ENCODE measurements around the gene TBC1D30. TPM values are rescaled to one million over a fixed set of nuclear protein-coding genes. Genes with fewer than 3 reads are reported as not detected.

Gene TBC1D30
- total and polyA plus RNA-seq, 9 of the 15 experiments (the other 6 are each of a cell fraction or from before 2014, with no cell fraction given): 0.07 to 0.55 (median 0.20) TPM; not detected in 1

DNA sequence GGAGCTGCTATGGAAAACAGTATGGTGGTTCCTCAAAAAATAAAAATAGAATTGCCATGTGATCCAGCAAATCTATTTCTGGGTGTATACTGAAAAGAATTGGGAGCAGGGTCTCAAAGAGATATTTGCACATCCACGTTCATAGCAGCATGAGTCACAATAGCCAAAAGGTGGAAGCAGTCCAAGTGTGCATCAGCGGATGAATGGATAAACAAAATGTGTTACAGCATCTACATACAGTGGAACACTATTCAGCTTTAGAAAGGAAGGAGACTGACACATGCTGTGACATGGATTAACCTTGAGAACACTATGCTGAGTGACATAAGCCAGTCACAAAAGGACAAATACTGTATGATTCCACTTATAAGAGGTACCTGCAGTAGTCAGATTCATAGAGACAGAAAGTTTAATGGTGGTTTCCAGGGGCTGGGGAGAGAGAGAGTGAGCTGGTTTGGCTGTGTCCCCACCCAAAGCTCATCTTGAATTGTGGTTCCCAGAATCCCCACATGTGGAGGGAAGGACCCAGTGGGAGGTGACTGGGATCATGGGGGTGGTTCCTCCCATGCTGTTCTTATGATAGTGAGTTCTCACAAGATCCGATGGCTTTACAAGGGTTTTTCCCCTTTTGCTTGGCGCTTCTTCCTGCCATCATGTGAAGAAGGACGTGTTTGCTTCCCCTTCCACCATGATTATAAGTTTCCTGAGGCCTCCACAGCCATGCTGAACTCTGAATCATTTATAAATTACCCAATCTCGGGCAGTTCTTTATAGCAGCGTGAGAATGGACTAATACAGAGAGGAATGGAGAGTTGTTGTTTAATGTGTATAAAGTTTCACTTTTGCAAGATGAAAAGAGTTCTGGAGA, 17.6 kb upstream of the TBC1D30 start:
- DNase-seq (ENCODE audit: extremely low read depth in 1 of 4, low spot score in 3 of 4) (no peak), ATAC-seq (no peak), FAIRE-seq (no peak)
- Histone ChIP-seq H3K9me3 (replicated peaks; ENCODE audit: control insufficient read depth, insufficient read depth, low read depth, low read length) (no peaks in the 10 kb centered on the region), H3K27ac (ENCODE audit: extremely low read depth, low read depth, low read length) (no peak overlapping the region), H3K4me2 (ENCODE audit: insufficient read depth, low read length) (no peak overlapping the region), H3K4me3 (no peak overlapping the region), H3K27me3 (ENCODE audit: control insufficient read depth in 2 of 2, insufficient read depth in 2 of 2, low read length in 2 of 2) (peaks cover 4 to 5% of the 10 kb centered on the region in 2 experiments; a peak in 3 of 5 replicates), H3K4me1 (replicated peaks in 1 of 2; ENCODE audit: control insufficient read depth in 2 of 2, insufficient read depth in 2 of 2, low read length in 2 of 2) (no peaks in the 10 kb centered on the region), H2AFZ (ENCODE audit: low read depth, low read length) (no peak overlapping the region), H3K79me2 (ENCODE audit: control insufficient read depth, insufficient read depth, low read length) (no peaks in the 10 kb centered on the region), H3K9ac (ENCODE audit: insufficient read depth in 1 of 2, low read depth in 2 of 2, low read length in 2 of 2) (no peak overlapping the region), H4K20me1 (replicated peaks; ENCODE audit: control insufficient read depth, insufficient read depth, low read length) (no peaks in the 10 kb centered on the region), H3K9me1 (ENCODE audit: control insufficient read depth, insufficient read depth, low read length) (no peaks in the 10 kb centered on the region), H3K36me3 (ENCODE audit: control insufficient read depth, insufficient read depth, low read length) (no peaks in the 10 kb centered on the region)
- ChIA-PET POLR2A (no interaction called here), CTCF (ENCODE audit: low intra/inter-chr PET ratio) (no interaction called here)
- TF ChIP-seq MTF1 (CRISPR knock-in tag; IDR thresholded peaks at IDR 0.05; ENCODE audit: borderline replicate concordance) (no peak), ZNF12 (CRISPR knock-in tag; IDR thresholded peaks at IDR 0.05) (no peak), STAT5A (IDR thresholded peaks at IDR 0.05; ENCODE audit: borderline replicate concordance, low read length) (no peak)
- TF ChIP-seq, protein P1, sequence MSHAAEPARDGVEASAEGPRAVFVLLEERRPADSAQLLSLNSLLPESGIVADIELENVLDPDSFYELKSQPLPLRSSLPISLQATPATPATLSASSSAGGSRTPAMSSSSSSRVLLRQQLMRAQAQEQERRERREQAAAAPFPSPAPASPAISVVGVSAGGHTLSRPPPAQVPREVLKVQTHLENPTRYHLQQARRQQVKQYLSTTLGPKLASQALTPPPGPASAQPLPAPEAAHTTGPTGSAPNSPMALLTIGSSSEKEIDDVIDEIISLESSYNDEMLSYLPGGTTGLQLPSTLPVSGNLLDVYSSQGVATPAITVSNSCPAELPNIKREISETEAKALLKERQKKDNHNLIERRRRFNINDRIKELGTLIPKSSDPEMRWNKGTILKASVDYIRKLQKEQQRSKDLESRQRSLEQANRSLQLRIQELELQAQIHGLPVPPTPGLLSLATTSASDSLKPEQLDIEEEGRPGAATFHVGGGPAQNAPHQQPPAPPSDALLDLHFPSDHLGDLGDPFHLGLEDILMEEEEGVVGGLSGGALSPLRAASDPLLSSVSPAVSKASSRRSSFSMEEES (CRISPR knock-in tag; IDR thresholded peaks at IDR 0.05): no peak
- intact Hi-C loops (cut with micrococcal nuclease): no loop called here
- no TSS peak for BruUV-seq (replicated peaks)
- in situ Hi-C loops (cut with MboI): no loop called here
- 1% methylated on average over 7 of the region's 7 CpGs for WGBS (ENCODE audit: insufficient coverage, low coverage, missing lambda C conversion rate)
